Ovary (tissue), 9 donors: ENCODE measurements around the gene RSF1. TPM values are rescaled to one million over a fixed set of nuclear protein-coding genes. Genes with fewer than 3 reads are reported as not detected.

Source experiments
- DNase-seq, 5 donors: peaks; one replicate each; pipeline ENCODE4 v3.0.0-alpha.2; 2019 to 2020
- H3K27ac ChIP-seq, 2 donors: fragments of 200-600 bp; one replicate each; pipeline versions ENCODE4 v1.5.1 to v1.8.0; 2019 to 2022
- H3K27me3 ChIP-seq: fragments of 200-600 bp; one replicate; pipeline ENCODE4 v1.8.0; 2022
- H3K36me3 ChIP-seq: fragments of 200-600 bp; sonication (generic); one replicate; pipeline ENCODE4 v1.5.1; 2019
- H3K4me1 ChIP-seq: one replicate; pipeline ENCODE4 v1.8.1; 2013; ENCODE audit warnings: mild to moderate bottlenecking, moderate library complexity; ENCODE audit not compliant: insufficient read depth
- H3K4me3 ChIP-seq: fragments of 200-600 bp; sonication (generic); one replicate; pipeline ENCODE4 v1.5.1; 2017
- H3K9me3 ChIP-seq, 2 donors: fragments of 200-600 bp in 1 of 2; sonication (generic) in 1 of 2; one replicate each; pipeline versions ENCODE4 v1.5.1 to v1.8.1; 2013 to 2019; ENCODE audit warnings: mild to moderate bottlenecking in 1 of 2, moderate library complexity in 1 of 2
- EP300 ChIP-seq: sonication (generic); formaldehyde crosslinking; IDR thresholded peaks from one replicate; pipeline ENCODE4 v1.6.1; 2017; ENCODE audit warnings: antibody characterized with exemption
- POLR2A ChIP-seq: fragments of 450-650 bp; IDR thresholded peaks from one replicate; pipeline ENCODE4 v1.6.1; 2017; ENCODE audit warnings: antibody characterized with exemption, mild to moderate bottlenecking, moderate library complexity
- WGBS, 3 donors: extraction: QIAGEN DNeasy Blood & Tissue Kit in 1 of 3; methylation state at CpG; one replicate each; pipeline versions ENCODE4 v1.1.5 to v1.1.7; 2013 to 2017; 5-methylcytosine and 5-hydroxymethylcytosine counted together
- intact Hi-C, 4 donors: fragments of 100-400 bp; cut with DNase I; formaldehyde crosslinking; loops; one replicate each; pipeline versions ENCODE4 v1.11.0 to v1.15.1; 2022 to 2023
- polyA plus RNA-seq, 2 donors: library from polyadenylated mRNA; stranded (reverse); fragments of 200-250 nt in 1 of 2; fragments of 350-450 nt in 1 of 2; fragmentation: Illumina TruSeq in 1 of 2; extraction: RNeasy Lipid Tissue Mini Kit (QIAGEN cat#74804) in 1 of 2; gene quantifications; one replicate each; pipeline ENCODE4 v1.2.3, GENCODE V29; 2013 to 2014
- total RNA-seq, 7 donors: library from RNA; depleted of rRNA in 2 of 7; stranded (reverse); fragments of >200 nt in 2 of 7; fragmentation: NEBNext Ultra II Directional in 3 of 7; extraction: Animal tissue kit (Norgen Biotek cat#: 25700) in 3 of 7; gene quantifications; one replicate each; pipeline versions ENCODE4 v1.1.0 to v1.2.4, GENCODE V29; 2016 to 2023
- TF ChIP-seq, protein P1 (sequence below), 3 donors: fragments of 450-650 bp in 2 of 3; fragments of 200-600 bp in 1 of 3; IDR thresholded peaks; one replicate each; pipeline versions ENCODE4 v1.5.1 to v1.8.0; 2016 to 2022; ENCODE audit warnings: antibody characterized with exemption in 3 of 3, mild to moderate bottlenecking in 1 of 3
- donor health status: DM: no; HTN: no; CAD: no; lungs with moderate emphysema.
- donor health status: DM: no; HTN: no; CAD: no.
- donor health status: Bipolar disorder and iron deficiency.
- donor health status: DM: yes; HTN: yes; CAD: no.
- donor health status: DM: no; HTN: no; CAD: no.
- donor health status: DM: yes; HTN: yes; CAD: no.

RSF1 gene
- total and polyA plus RNA-seq, 9 donors = 14.8 to 89.2 (median 76.4) TPM

DNA sequence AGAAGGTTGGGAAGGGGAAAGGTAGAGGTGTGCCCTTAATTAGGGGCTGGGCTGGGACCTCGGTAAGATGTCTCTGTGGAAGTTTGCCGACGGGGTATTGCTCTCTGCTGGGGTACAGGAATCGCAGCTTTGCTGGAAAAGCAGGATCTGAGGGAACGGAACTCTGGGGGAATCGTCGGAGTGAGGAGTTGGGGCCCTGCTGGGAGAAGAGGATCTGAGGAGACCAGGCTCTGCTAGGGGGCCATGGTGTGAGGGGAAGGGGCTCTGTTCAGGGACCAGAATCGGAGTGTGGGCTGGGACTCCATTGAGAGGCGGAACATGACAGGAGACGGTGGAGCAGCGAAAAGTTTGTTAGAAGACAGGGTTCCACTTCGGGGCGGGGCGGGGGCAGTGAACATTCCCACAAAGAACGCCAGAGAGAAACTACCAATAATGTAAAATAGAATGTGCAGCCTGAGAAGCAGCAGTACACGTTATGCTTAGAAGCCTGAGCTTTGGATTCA is 878 bp upstream of the RSF1 start:
- Histone ChIP-seq H3K27ac (peak overlapping the region in 1 of 2 donors; percentile 24), H3K9me3 (no peaks in the 10 kb centered on the region), H3K36me3 (no peaks in the 10 kb centered on the region), H3K4me3 (peak overlapping the region; percentile 57), H3K4me1 (peaks cover 6% of the 10 kb centered on the region), H3K27me3 (no peaks in the 10 kb centered on the region)
- intact Hi-C loops = loop anchor here in 1 of 4 donors (10.0 kb wide), 1 partner anchor 173 kb away; the partner anchor contains the start of gene INTS4
- peak; percentile 34 to 53 (median 40) for DNase-seq
- TF ChIP-seq POLR2A (no peak), EP300 (no peak)
- TF ChIP-seq, protein P1, sequence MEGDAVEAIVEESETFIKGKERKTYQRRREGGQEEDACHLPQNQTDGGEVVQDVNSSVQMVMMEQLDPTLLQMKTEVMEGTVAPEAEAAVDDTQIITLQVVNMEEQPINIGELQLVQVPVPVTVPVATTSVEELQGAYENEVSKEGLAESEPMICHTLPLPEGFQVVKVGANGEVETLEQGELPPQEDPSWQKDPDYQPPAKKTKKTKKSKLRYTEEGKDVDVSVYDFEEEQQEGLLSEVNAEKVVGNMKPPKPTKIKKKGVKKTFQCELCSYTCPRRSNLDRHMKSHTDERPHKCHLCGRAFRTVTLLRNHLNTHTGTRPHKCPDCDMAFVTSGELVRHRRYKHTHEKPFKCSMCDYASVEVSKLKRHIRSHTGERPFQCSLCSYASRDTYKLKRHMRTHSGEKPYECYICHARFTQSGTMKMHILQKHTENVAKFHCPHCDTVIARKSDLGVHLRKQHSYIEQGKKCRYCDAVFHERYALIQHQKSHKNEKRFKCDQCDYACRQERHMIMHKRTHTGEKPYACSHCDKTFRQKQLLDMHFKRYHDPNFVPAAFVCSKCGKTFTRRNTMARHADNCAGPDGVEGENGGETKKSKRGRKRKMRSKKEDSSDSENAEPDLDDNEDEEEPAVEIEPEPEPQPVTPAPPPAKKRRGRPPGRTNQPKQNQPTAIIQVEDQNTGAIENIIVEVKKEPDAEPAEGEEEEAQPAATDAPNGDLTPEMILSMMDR (IDR thresholded peaks at IDR 0.05) = no peak
- 0 to 1% (median 0%) methylated on average over 16 of the region's 16 CpGs for WGBS, 3 donors

DNA sequence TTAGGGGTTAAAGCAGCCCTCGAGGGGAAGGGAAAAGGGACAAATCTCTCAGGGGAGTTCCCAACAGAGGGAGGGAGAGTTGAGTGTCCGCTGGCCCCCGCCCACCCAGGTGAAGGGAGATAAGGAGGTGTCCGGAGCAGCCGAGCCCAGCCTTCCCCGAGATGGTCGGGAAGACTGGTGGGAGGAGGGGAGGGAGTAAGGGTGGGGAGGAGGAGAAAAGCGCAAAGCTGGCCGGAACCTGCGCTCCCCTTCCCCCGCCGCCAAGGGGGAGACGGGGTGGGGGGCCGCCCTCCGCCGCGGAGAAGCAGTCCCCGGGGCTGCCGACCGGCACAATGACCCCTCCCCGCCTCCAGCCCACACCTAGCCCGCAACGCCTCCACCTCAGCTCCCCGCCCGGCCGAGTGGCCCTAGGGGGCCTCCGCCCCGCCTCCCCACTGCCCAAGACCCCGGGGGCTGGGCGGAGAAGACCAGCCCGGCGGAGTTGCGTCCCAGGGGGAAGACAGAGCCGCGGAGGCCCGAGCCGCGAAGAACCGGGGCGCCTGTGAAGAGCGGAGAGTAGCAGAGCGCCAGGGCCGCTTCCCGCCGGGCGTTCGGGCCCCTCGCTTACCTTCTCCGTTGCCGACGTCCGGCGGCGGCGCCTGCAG is 479 bp downstream of the RSF1 start:
- peak overlapping the region; percentile 86 to 94 for H3K27ac ChIP-seq
- no peaks in the 10 kb centered on the region for H3K9me3 ChIP-seq
- no peaks in the 10 kb centered on the region for H3K27me3 ChIP-seq
- H3K36me3 ChIP-seq = no peaks in the 10 kb centered on the region
- TF ChIP-seq EP300 = no peak
- no peak for TF ChIP-seq POLR2A
- TF ChIP-seq, protein P1 (IDR thresholded peaks at IDR 0.05) = no peak
- 0% methylated on average over 26 to 55 of the region's 55 CpGs for WGBS, 3 donors
- intact Hi-C loops = loop anchor here in 1 of 4 donors (10.0 kb wide), 1 partner anchor 175 kb away; the partner anchor contains the start of gene INTS4
- peaks cover 6% of the 10 kb centered on the region for H3K4me1 ChIP-seq
- peak; percentile 60 to 73 (median 72) for DNase-seq
- peak overlapping the region; percentile 99 for H3K4me3 ChIP-seq

DNA sequence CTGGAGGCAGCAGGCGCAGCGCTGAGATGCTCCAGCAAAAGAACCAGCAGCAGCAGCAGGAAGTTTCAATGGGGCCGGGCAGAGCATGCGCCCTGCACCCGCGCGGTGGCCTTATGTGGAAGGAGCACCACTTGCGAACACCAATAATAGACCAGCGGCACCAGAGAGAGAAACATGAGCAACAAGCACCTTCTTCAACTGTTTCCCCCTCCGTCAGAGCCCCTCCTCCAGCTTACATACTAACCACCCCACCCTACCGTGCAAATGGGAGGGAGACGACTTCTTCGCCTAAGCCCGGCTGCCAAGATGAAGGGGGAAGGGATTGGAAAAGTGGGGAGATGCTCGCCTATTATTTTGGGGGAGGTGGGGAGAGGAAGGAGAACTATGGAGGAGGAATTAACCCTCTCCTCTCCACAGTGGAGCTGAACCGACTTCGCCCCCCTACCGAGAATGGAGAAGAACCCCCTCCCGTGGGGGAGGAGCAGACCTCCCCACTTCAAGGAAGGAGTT is 1.1 kb downstream of the RSF1 start:
- intact Hi-C loops = no loop called here
- no peaks in the 10 kb centered on the region for H3K27me3 ChIP-seq
- 0% methylated on average over 19 of the region's 19 CpGs for WGBS, 3 donors
- TF ChIP-seq, protein P1 (IDR thresholded peaks at IDR 0.05) = peak in 1 of 3 donors; percentile 24
- TF ChIP-seq POLR2A (peak; percentile 30), EP300 (no peak)
- peak; percentile 70 to 82 (median 75) for DNase-seq
- H3K27ac ChIP-seq = peak overlapping the region; percentile 86 to 94
- peak overlapping the region; percentile 99 for H3K4me3 ChIP-seq
- peaks cover 6% of the 10 kb centered on the region for H3K4me1 ChIP-seq
- no peaks in the 10 kb centered on the region for H3K9me3 ChIP-seq
- H3K36me3 ChIP-seq = no peaks in the 10 kb centered on the region

DNA sequence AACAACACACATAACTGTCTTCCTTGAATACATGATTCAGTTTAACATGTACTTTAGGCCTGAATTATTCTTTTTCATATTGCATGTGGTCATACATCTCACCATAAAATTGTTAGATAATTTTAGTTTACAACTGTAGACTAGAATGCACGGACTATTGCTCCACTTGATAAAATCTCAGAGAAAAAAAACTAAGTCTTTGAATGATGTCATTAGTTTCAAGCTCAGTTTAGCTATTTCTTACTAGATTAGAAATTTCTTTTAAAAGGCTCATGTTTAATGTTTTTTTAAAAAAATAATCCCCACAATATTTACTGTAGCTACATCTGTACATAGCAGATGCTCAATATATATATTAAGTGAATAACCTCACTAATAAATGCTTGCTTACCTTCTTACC is 5.1 kb downstream of the RSF1 start:
- intact Hi-C loops = no loop called here
- Histone ChIP-seq H3K4me3 (no peak overlapping the region), H3K4me1 (peaks cover 2% of the 10 kb centered on the region), H3K27ac (no peak overlapping the region), H3K36me3 (no peaks in the 10 kb centered on the region), H3K27me3 (no peaks in the 10 kb centered on the region), H3K9me3 (no peaks in the 10 kb centered on the region)
- 64 to 75% (median 74%) methylated on average over 1 of the region's 1 CpG for WGBS, 3 donors
- no peak for DNase-seq
- TF ChIP-seq, protein P1 (IDR thresholded peaks at IDR 0.05) = no peak
- TF ChIP-seq EP300 (no peak), POLR2A (no peak)
